DND-41 (cell line): Measurements from ENCODE around the gene CDC45.

Experiments used
- ATAC-seq: fragments of 200-7000 bp; cut with Tn5 transposase; 3 replicates; pipeline ENCODE4 v1.9.1; 2021; ENCODE audit warnings: low read depth; ENCODE audit not compliant: insufficient read depth
- DNase-seq: peaks from one replicate; pipeline ENCODE4 v3.0.0-alpha.2; 2020
- H2AFZ ChIP-seq: 2 replicates; pipeline ENCODE4 v1.6.0; 2012; ENCODE audit warnings: low read depth, low read length
- H3K27ac ChIP-seq: 2 replicates; pipeline ENCODE4 v1.5.1; 2012; ENCODE audit warnings: low read length, inconsistent platforms
- H3K27me3 ChIP-seq: fragments of 200-600 bp; sonication (generic); 2 replicates; pipeline ENCODE4 v1.6.0; 2012; ENCODE audit warnings: low read length, mild to moderate bottlenecking, inconsistent platforms; ENCODE audit not compliant: insufficient read depth, poor library complexity
- H3K36me3 ChIP-seq: 2 replicates; pipeline ENCODE4 v1.5.1; 2012; ENCODE audit warnings: low read length, inconsistent platforms; ENCODE audit not compliant: insufficient read depth
- H3K4me1 ChIP-seq: 2 replicates; pipeline ENCODE4 v1.5.1; 2012; ENCODE audit warnings: mild to moderate bottlenecking, low read length; ENCODE audit not compliant: insufficient read depth
- H3K4me2 ChIP-seq: 2 replicates; pipeline ENCODE4 v1.6.0; 2012; ENCODE audit warnings: mild to moderate bottlenecking, moderate library complexity, low read length, inconsistent platforms; ENCODE audit not compliant: insufficient read depth
- H3K4me3 ChIP-seq, 2 experiments: fragments of 200-600 bp in 1 of 2; shearing (Covaris generic) in 1 of 2; 2 replicates each; pipeline ENCODE4 v1.5.1; 2012 to 2016; ENCODE audit warnings: inconsistent platforms in 2 of 2, low read length in 2 of 2, mild to moderate bottlenecking in 2 of 2, low read depth in 1 of 2, moderate library complexity in 1 of 2
- H3K79me2 ChIP-seq: 2 replicates; pipeline ENCODE4 v1.6.0; 2012; ENCODE audit warnings: low read length, inconsistent platforms; ENCODE audit not compliant: insufficient read depth
- H3K9ac ChIP-seq: 2 replicates; pipeline ENCODE4 v1.6.0; 2012; ENCODE audit warnings: low read depth, mild to moderate bottlenecking, inconsistent platforms, low read length, moderate library complexity
- H3K9me3 ChIP-seq: 2 replicates; pipeline ENCODE4 v1.5.1; 2012; ENCODE audit warnings: low read length, moderate library complexity, mild to moderate bottlenecking, inconsistent platforms; ENCODE audit not compliant: insufficient read depth, severe bottlenecking
- H4K20me1 ChIP-seq: 2 replicates; pipeline ENCODE4 v1.6.0; 2012; ENCODE audit warnings: low read length; ENCODE audit not compliant: insufficient read depth
- EZH2 ChIP-seq: IDR thresholded peaks from 3 replicates; pipeline ENCODE4 v1.6.1; 2012; ENCODE audit warnings: borderline replicate concordance, low read depth, mild to moderate bottlenecking, moderate library complexity, low read length, inconsistent platforms; ENCODE audit not compliant: severe bottlenecking
- TF ChIP-seq, protein P1 (sequence below): IDR thresholded peaks from 2 replicates; pipeline ENCODE4 v1.5.1; 2012; ENCODE audit warnings: borderline replicate concordance, low read length, moderate library complexity, mild to moderate bottlenecking; ENCODE audit not compliant: poor library complexity, severe bottlenecking; ENCODE audit errors: extremely low read depth

CDC45 gene

DNA sequence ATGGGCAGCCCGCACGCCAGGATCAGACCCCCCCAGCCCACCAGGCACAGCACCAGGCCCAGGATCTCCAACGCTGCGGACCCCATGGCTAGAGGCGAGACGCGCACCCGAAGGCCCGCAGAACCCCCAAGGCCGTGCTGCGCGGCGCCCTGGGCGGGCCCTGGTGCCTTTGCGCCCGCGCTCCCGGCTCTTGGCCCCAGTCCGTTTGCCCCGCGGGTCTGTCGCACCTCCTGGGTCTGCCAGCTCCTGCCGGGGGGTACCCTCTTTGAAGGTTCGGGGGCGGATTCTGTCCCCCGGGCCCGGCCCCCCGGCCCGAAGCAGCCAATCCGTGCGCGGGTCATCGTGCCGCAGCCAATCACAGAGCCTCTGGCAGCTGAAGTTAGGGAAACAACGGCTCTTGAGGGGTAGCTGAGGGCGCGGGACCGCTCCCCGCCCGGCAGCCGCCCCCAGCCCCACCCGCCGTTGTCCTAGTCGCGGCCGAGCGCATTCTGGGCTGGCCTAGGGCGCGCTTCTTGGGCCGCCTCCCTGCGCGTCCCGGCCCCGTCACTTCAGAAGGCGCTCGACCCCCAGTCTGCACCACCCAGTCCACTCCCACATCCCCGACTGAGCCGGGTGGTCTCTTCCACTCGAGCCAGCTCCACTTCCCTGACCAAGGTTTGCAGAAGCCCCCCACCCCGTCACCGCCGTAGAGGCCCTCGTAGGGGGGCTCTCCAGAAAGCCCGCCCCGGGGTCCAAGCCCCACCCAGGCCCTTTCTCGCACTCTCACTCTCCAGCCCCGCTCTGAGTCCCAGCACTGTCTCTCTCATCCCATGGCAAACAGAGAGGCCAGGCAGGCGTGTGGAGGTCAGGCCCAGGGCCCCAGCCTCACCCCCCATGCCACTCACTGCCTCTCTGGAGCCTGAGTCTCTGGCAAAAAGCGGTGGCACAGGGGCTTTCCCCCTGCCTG lies 44.7 kb downstream of the CDC45 start, which contains the start of gene CLDN5:
Gene CLDN5, minus strand, starts transcription at position 241 of the 946 bp plus-strand sequence. Its CDS starts 155 bp downstream, at position 86.
- Histone ChIP-seq H3K4me2 (no peak within 1 kb of the TSS), H3K9me3 (no peaks in the 10 kb centered on the region), H3K27ac (no peak within 1 kb of the TSS), H3K4me3 (no peak within 1 kb of the TSS), H2AFZ (no peak within 1 kb of the TSS), H3K79me2 (no peaks in the 10 kb centered on the region), H3K9ac (no peak within 1 kb of the TSS), H3K27me3 (no peaks in the 10 kb centered on the region), H4K20me1 (peaks cover 13% of the 10 kb centered on the region), H3K4me1 (no peaks in the 10 kb centered on the region), H3K36me3 (peaks cover 39% of the 10 kb centered on the region)
- peak; percentile 8; the same call in 1 of the 3 replicates for ATAC-seq
- DNase-seq = no peak
- no peak for TF ChIP-seq EZH2
- TF ChIP-seq, protein P1, sequence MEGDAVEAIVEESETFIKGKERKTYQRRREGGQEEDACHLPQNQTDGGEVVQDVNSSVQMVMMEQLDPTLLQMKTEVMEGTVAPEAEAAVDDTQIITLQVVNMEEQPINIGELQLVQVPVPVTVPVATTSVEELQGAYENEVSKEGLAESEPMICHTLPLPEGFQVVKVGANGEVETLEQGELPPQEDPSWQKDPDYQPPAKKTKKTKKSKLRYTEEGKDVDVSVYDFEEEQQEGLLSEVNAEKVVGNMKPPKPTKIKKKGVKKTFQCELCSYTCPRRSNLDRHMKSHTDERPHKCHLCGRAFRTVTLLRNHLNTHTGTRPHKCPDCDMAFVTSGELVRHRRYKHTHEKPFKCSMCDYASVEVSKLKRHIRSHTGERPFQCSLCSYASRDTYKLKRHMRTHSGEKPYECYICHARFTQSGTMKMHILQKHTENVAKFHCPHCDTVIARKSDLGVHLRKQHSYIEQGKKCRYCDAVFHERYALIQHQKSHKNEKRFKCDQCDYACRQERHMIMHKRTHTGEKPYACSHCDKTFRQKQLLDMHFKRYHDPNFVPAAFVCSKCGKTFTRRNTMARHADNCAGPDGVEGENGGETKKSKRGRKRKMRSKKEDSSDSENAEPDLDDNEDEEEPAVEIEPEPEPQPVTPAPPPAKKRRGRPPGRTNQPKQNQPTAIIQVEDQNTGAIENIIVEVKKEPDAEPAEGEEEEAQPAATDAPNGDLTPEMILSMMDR = no peak

GRCh38 chr22:19525116-19525660 lies 45.5 kb downstream of the CDC45 start:
- ATAC-seq (peak; percentile 5; the same call in 1 of the 3 replicates), DNase-seq (no peak)
- Histone ChIP-seq H3K4me3 (no peak overlapping the region), H3K9ac (no peak overlapping the region), H3K27ac (no peak overlapping the region), H3K9me3 (no peaks in the 10 kb centered on the region), H3K79me2 (no peaks in the 10 kb centered on the region), H3K4me2 (no peak overlapping the region), H3K36me3 (peaks cover 32% of the 10 kb centered on the region), H3K27me3 (no peaks in the 10 kb centered on the region), H2AFZ (no peak overlapping the region), H3K4me1 (no peaks in the 10 kb centered on the region), H4K20me1 (peaks cover 13% of the 10 kb centered on the region)
- TF ChIP-seq, protein P1 = no peak
- TF ChIP-seq EZH2 = no peak

DNA sequence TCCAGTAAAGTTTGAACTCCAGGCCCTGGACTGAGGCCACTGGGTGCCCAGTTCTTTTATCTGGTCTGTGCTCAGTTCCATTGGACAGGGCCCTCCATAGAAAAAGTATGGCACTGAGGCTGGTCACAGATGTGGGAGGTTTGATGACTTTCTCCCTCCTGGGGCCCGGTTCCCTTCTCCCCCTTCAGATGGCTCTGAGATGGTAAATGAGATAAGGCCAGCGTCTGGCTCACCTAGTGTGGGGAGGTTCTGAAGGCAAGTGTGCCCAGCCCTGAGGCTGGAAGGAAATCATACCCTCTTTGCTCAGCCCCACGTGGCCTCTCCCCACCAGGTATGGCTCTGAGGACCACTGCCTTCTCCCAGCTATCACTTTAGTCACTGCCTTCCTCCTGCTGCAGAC lies 45.9 kb downstream of the CDC45 start:
- Histone ChIP-seq H3K4me2 (no peak overlapping the region), H3K4me1 (no peaks in the 10 kb centered on the region), H3K4me3 (no peak overlapping the region), H3K36me3 (peaks cover 27% of the 10 kb centered on the region), H3K27ac (no peak overlapping the region), H4K20me1 (peaks cover 13% of the 10 kb centered on the region; the same call in 1 of the 2 replicates), H2AFZ (no peak overlapping the region), H3K9ac (no peak overlapping the region), H3K79me2 (no peaks in the 10 kb centered on the region), H3K27me3 (no peaks in the 10 kb centered on the region), H3K9me3 (no peaks in the 10 kb centered on the region)
- no peak for TF ChIP-seq EZH2
- TF ChIP-seq, protein P1 = no peak
- 0 out of 3 replicates have a peak, but pooled peaks have one; percentile 6 for ATAC-seq
- DNase-seq = no peak
